ENCODE measurements around the gene SRP54. TPM values are rescaled to one million over a fixed set of nuclear protein-coding genes. Genes with fewer than 3 reads are reported as not detected.

SRP54 gene
- total RNA-seq, 4 donors from 2014 or later = 31.2 to 52.7 (median 39.3) TPM

- Histone ChIP-seq H3K36me3 (peaks cover 0 to 9% (median 4%) of the 10 kb centered on the region in 4 donors), H3K27me3 (no peaks in the 10 kb centered on the region), H3K9me3 (no peaks in the 10 kb centered on the region), H3K4me1 (peaks cover 19 to 40% (median 25%) of the 10 kb centered on the region in 4 donors), H3K4me3 (peak overlapping the region; percentile 71 to 96 (median 84)), H3K27ac (replicated peaks in 1 of 4) (peak overlapping the region; percentile 90 to 99 (median 97))
- TF ChIP-seq CTCF (IDR thresholded peaks at IDR 0.05) (no peak), EP300 (IDR thresholded peaks at IDR 0.05) (no peak), POLR2AphosphoS5 (IDR thresholded peaks at IDR 0.05) (no peak), POLR2A (IDR thresholded peaks at IDR 0.05; ENCODE audit: low read depth) (no peak)
- WGBS = 19% methylated on average over 8 of the region's 8 CpGs
- DNase-seq (ENCODE audit: extremely low spot score) = no peak
- intact Hi-C loops (cut with DNase I) = loop anchor here (5.0 to 10.0 kb wide), 2 partner anchors 63 to 380 kb away; partner anchors contain the start of gene SRP54
These were observed 62.4 kb downstream of the SRP54 start for GRCh38 chr14:35044939-35045797.

- WGBS = 0% methylated on average over 5 of the region's 6 CpGs
- Histone ChIP-seq H3K4me3 (peak overlapping the region; percentile 71 to 96 (median 84)), H3K9me3 (no peaks in the 10 kb centered on the region), H3K27me3 (no peaks in the 10 kb centered on the region), H3K4me1 (peaks cover 24 to 45% (median 31%) of the 10 kb centered on the region in 4 donors), H3K36me3 (peaks cover 0 to 13% (median 6%) of the 10 kb centered on the region in 4 donors), H3K27ac (replicated peaks in 1 of 4) (peak overlapping the region; percentile 90 to 99 (median 97))
- TF ChIP-seq POLR2AphosphoS5 (IDR thresholded peaks at IDR 0.05) (no peak), POLR2A (IDR thresholded peaks at IDR 0.05; ENCODE audit: low read depth) (no peak), CTCF (IDR thresholded peaks at IDR 0.05) (no peak), EP300 (IDR thresholded peaks at IDR 0.05) (no peak)
- DNase-seq (ENCODE audit: extremely low spot score) = no peak
- intact Hi-C loops (cut with DNase I) = loop anchor here (2.0 to 10.0 kb wide), 3 partner anchors 63 to 379 kb away; partner anchors contain the start of genes BAZ1A and SRP54
These were observed 62.9 kb downstream of the SRP54 start for GRCh38 chr14:35045798-35046047.

- H3K9me3 ChIP-seq = no peaks in the 10 kb centered on the region
- H3K4me1 ChIP-seq = peaks cover 29 to 50% (median 35%) of the 10 kb centered on the region in 4 donors
- H3K27me3 ChIP-seq = no peaks in the 10 kb centered on the region
- H3K36me3 ChIP-seq = peaks cover 0 to 16% (median 6%) of the 10 kb centered on the region in 4 donors
- 0% methylated on average over 5 of the region's 77 CpGs for WGBS
- peak in 1 of 3 experiments; percentile 3 for TF ChIP-seq CTCF (IDR thresholded peaks at IDR 0.05)
- peak; percentile 49 for TF ChIP-seq EP300 (IDR thresholded peaks at IDR 0.05)
- TF ChIP-seq POLR2A (IDR thresholded peaks at IDR 0.05; ENCODE audit: low read depth) = peak; percentile 81
- peak; percentile 92 to 97 for TF ChIP-seq POLR2AphosphoS5 (IDR thresholded peaks at IDR 0.05)
- peak within 1 kb of the TSS; percentile 90 to 99 (median 97) for H3K27ac ChIP-seq (replicated peaks in 1 of 4)
- DNase-seq (ENCODE audit: extremely low spot score) = peak; percentile 100
- peak within 1 kb of the TSS; percentile 71 to 96 (median 84) for H3K4me3 ChIP-seq
- intact Hi-C loops (cut with DNase I) = loop anchor here (2.0 to 10.0 kb wide), 3 partner anchors 64 to 379 kb away; partner anchors contain the start of genes BAZ1A and SRP54
These were observed 63.4 kb downstream of the SRP54 start, which contains the start of gene FAM177A1 for GRCh38 chr14:35046048-35046750. TSS of gene FAM177A1 (plus strand) at chr14:35046272. CDS start at chr14:35046464, 192 bp downstream.

- intact Hi-C loops (cut with DNase I) = loop anchor here (2.0 to 10.0 kb wide), 3 partner anchors 65 to 378 kb away; partner anchors contain the start of genes BAZ1A and SRP54
- H3K4me1 ChIP-seq = peaks cover 32 to 54% (median 35%) of the 10 kb centered on the region in 4 donors
- no peaks in the 10 kb centered on the region for H3K27me3 ChIP-seq
- no peaks in the 10 kb centered on the region for H3K9me3 ChIP-seq
- WGBS = 30% methylated on average over 18 of the region's 23 CpGs
- TF ChIP-seq POLR2AphosphoS5 (IDR thresholded peaks at IDR 0.05) (no peak), EP300 (IDR thresholded peaks at IDR 0.05) (no peak), CTCF (IDR thresholded peaks at IDR 0.05) (no peak), POLR2A (IDR thresholded peaks at IDR 0.05; ENCODE audit: low read depth) (no peak)
- H3K4me3 ChIP-seq = peak overlapping the region; percentile 71 to 96 (median 84)
- peaks cover 0 to 23% (median 7%) of the 10 kb centered on the region in 4 donors for H3K36me3 ChIP-seq
- DNase-seq (ENCODE audit: extremely low spot score) = peak; percentile 92
- peak overlapping the region; percentile 90 to 99 (median 97) for H3K27ac ChIP-seq (replicated peaks in 1 of 4)
These were observed 64.2 kb downstream of the SRP54 start for GRCh38 chr14:35046751-35047536.

All from esophagus muscularis mucosa (tissue), 4 donors.